Chondrocyte (in vitro differentiated cells): Measurements from ENCODE around the gene MYH13. TPM values are rescaled to one million over a fixed set of nuclear protein-coding genes. Genes with fewer than 3 reads are reported as not detected.

Experiments used
- DNase-seq: peaks from one replicate; pipeline ENCODE4 v3.0.0; 2021; ENCODE audit warnings: mixed read lengths, low spot score
- H3K27ac Mint-ChIP-seq: one replicate; pipeline ENCODE4 v1.8.0; 2021; ENCODE audit warnings: mild to moderate bottlenecking, moderate library complexity, mixed read lengths; ENCODE audit not compliant: unreplicated experiment
- H3K27me3 Mint-ChIP-seq: 2 replicates; pipeline ENCODE4 v1.8.0; 2021; ENCODE audit warnings: low read depth, mixed read lengths
- H3K36me3 Mint-ChIP-seq: 2 replicates; pipeline ENCODE4 v1.8.0; 2021; ENCODE audit warnings: low read depth, mixed read lengths
- H3K4me1 Mint-ChIP-seq: 2 replicates; pipeline ENCODE4 v1.8.0; 2021; ENCODE audit warnings: low read depth, mild to moderate bottlenecking, mixed read lengths
- H3K4me3 Mint-ChIP-seq: one replicate; pipeline ENCODE4 v1.8.0; 2021; ENCODE audit warnings: mild to moderate bottlenecking, moderate library complexity, mixed read lengths; ENCODE audit not compliant: unreplicated experiment
- H3K9me3 Mint-ChIP-seq: 2 replicates; pipeline ENCODE4 v1.8.0; 2021; ENCODE audit warnings: low read depth, mixed read lengths
- CTCF ChIP-seq: fragments of 200-600 bp; sonication (generic); IDR thresholded peaks from 2 replicates; pipeline ENCODE4 v1.5.0; 2021; ENCODE audit warnings: antibody characterized with exemption, mild to moderate bottlenecking, moderate library complexity
- total RNA-seq: library from RNA; stranded (reverse); gene quantifications from 3 replicates; pipeline ENCODE4 v1.2.1, GENCODE V29; 2021

MYH13 gene
- total RNA-seq, 1 donor from 2014 or later: not detected

- TF ChIP-seq CTCF: no peak
Measured at GRCh38 chr17:10275418-10275817, 97.4 kb downstream of the MYH13 start.

GRCh38 chr17:10271106-10271562, 101.7 kb downstream of the MYH13 start:
- no peak for DNase-seq
- no peak for TF ChIP-seq CTCF
- H3K9me3 Mint-ChIP-seq: peaks cover 6% of the 10 kb centered on the region
- no peaks in the 10 kb centered on the region for H3K4me1 Mint-ChIP-seq
- no peak overlapping the region for H3K4me3 Mint-ChIP-seq
- H3K36me3 Mint-ChIP-seq: no peaks in the 10 kb centered on the region
- H3K27me3 Mint-ChIP-seq: peaks cover 23% of the 10 kb centered on the region
- H3K27ac Mint-ChIP-seq: no peak overlapping the region

More at GRCh38 chr17:10275418-10275817, 97.4 kb downstream of the MYH13 start:
- Mint-ChIP-seq H3K9me3 (no peaks in the 10 kb centered on the region), H3K27ac (no peak overlapping the region), H3K4me1 (no peaks in the 10 kb centered on the region), H3K36me3 (no peaks in the 10 kb centered on the region), H3K27me3 (peaks cover 31% of the 10 kb centered on the region), H3K4me3 (no peak overlapping the region)
- no peak for DNase-seq

- H3K4me3 Mint-ChIP-seq: no peak overlapping the region
- no peaks in the 10 kb centered on the region for H3K36me3 Mint-ChIP-seq
- H3K27me3 Mint-ChIP-seq: peaks cover 19% of the 10 kb centered on the region
- DNase-seq: no peak
- peaks cover 6% of the 10 kb centered on the region for H3K9me3 Mint-ChIP-seq
- H3K27ac Mint-ChIP-seq: no peak overlapping the region
- no peak for TF ChIP-seq CTCF
- no peaks in the 10 kb centered on the region for H3K4me1 Mint-ChIP-seq
Measured at GRCh38 chr17:10270258-10270657, 102.5 kb downstream of the MYH13 start.

- Mint-ChIP-seq H3K4me1 (no peaks in the 10 kb centered on the region), H3K27me3 (peaks cover 13% of the 10 kb centered on the region), H3K9me3 (peaks cover 6% of the 10 kb centered on the region), H3K36me3 (no peaks in the 10 kb centered on the region), H3K4me3 (no peak overlapping the region), H3K27ac (no peak overlapping the region)
- TF ChIP-seq CTCF: no peak
- no peak for DNase-seq
Measured at GRCh38 chr17:10268005-10268404, 104.8 kb downstream of the MYH13 start.

GRCh38 chr17:10266296-10266876, 106.4 kb downstream of the MYH13 start:
- Mint-ChIP-seq H3K27me3 (peaks cover 7% of the 10 kb centered on the region), H3K9me3 (peaks cover 6% of the 10 kb centered on the region), H3K4me1 (no peaks in the 10 kb centered on the region), H3K36me3 (no peaks in the 10 kb centered on the region), H3K4me3 (no peak overlapping the region), H3K27ac (no peak overlapping the region)
- no peak for DNase-seq
- TF ChIP-seq CTCF: no peak
